Astrocyte of the cerebellum (primary cell): ENCODE results near the gene GDF15.
"Not testable (repeated sequence)": the region's sequence is repeated elsewhere in the genome, so short reads cannot be mapped to it uniquely, and the experiment has no call there.

Experiments used
- DNase-seq: peaks from one replicate; pipeline ENCODE4 v3.0.0-alpha.2; 2011; ENCODE audit warnings: low read depth
- H3K4me3 ChIP-seq: 2 replicates; pipeline ENCODE4 v1.5.1; 2011; ENCODE audit warnings: mild to moderate bottlenecking, low read depth, low read length, moderate library complexity
- in situ Hi-C: cut with HindIII; loops from 2 replicates; pipeline ENCODE4 v1.10.0; 2017; ENCODE audit warnings: low sequenced_read_pairs
- TF ChIP-seq, protein P1 (sequence below): IDR thresholded peaks from 2 replicates; pipeline ENCODE4 v1.5.1; 2012; ENCODE audit warnings: low read length, low read depth, moderate library complexity, mild to moderate bottlenecking; ENCODE audit errors: missing control alignments

The GDF15 gene

DNA sequence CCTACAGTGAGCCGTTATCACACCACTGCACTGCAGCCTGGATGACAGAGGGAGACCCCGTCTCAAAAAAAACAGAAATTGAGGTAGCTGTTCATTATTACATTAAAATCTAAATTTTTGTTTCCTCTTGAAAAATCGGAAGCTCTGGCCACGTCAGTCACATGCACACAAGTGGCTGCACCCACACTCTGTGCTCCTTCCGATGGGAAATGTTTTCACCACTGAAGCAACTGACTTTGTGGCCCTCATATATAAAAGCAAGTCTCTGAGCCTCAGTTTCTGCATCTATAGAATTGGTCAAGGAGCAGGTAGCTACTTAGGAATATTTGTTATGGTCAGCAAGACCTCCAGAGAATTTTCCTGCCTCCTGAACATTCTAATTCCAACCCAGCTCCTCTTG lies 7.0 kb downstream of the GDF15 start:
- H3K4me3 ChIP-seq, result no peak overlapping the region
- in situ Hi-C loops, result no loop called here
- no peak for DNase-seq
- TF ChIP-seq, protein P1, sequence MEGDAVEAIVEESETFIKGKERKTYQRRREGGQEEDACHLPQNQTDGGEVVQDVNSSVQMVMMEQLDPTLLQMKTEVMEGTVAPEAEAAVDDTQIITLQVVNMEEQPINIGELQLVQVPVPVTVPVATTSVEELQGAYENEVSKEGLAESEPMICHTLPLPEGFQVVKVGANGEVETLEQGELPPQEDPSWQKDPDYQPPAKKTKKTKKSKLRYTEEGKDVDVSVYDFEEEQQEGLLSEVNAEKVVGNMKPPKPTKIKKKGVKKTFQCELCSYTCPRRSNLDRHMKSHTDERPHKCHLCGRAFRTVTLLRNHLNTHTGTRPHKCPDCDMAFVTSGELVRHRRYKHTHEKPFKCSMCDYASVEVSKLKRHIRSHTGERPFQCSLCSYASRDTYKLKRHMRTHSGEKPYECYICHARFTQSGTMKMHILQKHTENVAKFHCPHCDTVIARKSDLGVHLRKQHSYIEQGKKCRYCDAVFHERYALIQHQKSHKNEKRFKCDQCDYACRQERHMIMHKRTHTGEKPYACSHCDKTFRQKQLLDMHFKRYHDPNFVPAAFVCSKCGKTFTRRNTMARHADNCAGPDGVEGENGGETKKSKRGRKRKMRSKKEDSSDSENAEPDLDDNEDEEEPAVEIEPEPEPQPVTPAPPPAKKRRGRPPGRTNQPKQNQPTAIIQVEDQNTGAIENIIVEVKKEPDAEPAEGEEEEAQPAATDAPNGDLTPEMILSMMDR, result no peak

DNA sequence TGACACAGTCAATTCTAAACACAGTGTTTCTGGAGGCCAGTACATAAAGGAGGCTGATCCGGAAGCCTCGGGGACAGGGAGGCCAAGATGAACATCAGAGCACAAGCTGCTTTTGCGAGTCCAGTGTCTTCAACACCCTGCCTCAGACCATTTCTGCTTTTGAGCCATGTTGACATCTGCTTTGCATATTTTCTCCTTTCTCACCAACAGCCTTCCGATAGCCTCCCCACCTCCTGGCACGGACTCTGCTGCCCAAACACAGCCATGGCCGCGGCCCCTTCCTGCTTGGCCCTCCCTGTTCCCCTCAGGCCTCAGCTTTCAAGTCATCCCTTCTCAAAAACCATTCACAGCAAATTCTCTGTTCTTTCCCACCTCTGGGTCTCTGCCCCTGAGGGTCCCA lies 7.9 kb downstream of the GDF15 start:
- TF ChIP-seq, protein P1, result no peak
- no peak overlapping the region for H3K4me3 ChIP-seq
- DNase-seq, result no peak
- in situ Hi-C loops, result no loop called here

DNA sequence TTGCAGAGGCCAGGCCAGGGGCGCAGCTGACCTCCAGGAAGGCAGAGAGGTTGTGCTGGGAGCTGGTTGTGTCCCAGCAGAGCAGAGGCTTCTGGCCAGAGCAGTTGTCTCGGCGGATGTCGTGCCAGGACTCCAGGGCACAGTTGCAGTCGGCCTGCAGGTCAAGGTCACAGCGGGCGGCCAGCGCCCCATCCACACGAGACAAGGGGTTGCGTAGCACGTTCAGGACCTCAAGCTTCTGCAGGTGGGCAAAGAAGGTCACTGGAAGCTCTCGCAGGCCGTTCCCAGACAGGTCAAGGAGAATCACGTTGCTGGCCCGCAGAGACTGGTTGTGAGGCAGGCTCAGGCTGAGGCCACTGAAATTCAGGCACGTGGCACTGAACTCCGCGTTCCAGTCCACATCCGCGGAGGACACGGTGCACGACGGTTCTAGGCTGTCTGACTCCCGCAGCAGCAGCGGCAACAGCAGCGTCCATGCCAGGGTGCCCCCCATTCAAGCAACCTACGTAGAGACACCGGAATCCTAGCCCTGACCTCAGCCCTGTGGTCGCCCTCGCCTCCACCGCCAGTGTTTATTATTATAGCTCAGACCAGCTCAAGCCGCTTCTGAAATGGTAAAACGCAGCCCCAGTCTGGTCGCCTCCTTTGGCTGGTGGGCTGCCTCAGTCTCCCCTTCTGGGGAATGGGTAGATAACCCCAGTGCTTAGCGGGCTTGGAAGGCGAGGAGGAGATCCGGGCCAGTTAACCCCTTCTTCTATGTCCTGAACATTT lies 10.7 kb downstream of the GDF15 start:
- TF ChIP-seq, protein P1, result no peak
- in situ Hi-C loops, result no loop called here
- H3K4me3 ChIP-seq, result no peak overlapping the region
- DNase-seq, result no peak

DNA sequence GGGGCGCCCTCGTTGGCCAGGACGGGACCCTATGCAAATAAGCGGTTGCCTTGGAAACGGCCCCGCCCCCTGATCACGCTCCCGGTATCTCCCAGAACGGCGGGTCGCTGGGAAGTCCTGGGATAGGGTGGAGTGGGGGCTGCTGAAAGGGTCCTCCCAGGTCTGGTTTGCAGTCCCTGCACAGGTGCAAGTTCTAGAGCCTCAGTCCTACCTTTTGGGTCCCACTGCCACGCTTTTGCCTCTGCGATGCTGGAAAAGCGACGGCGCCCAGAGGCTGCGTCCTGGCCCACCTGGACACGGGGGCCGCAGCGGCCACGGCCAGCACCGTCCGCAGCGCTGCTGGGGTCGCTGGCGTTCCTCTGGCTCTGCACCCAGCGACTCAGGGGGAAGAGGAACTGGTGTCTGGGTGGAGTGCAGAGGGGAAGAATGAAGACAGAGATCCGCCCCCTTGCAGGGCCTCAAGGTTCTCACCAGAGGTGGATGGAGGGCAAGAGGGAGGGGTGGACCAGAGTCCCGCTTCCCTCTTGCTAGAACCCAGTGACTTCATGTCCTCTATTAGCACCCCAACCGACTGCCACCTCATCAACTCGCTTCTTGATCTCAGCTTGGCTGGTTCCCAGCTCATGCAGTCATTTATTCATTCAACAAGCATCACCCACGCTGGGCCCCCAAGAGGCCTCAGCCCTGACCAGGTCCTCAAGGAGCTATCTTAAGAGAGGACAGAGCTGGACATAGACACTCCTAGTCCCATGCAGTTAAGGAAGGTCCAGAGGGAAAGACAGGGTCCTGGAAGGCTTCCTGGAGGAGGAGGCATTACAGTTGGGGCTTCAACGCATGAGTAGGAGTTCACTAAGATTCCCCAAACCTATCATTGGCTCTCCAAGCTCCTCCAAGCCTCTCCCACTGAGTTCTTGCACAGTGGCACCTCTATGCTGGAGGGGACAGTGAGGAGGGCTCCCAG lies 11.6 kb downstream of the GDF15 start, which contains the start of gene LRRC25:
Gene LRRC25, minus strand, starts transcription at position 381 of the 961 bp plus-strand sequence. CDS start 659 bp downstream, outside the sequence.
- TF ChIP-seq, protein P1, result no peak
- in situ Hi-C loops, result no loop called here
- DNase-seq, result no peak
- H3K4me3 ChIP-seq, result no peak within 1 kb of the TSS

DNA sequence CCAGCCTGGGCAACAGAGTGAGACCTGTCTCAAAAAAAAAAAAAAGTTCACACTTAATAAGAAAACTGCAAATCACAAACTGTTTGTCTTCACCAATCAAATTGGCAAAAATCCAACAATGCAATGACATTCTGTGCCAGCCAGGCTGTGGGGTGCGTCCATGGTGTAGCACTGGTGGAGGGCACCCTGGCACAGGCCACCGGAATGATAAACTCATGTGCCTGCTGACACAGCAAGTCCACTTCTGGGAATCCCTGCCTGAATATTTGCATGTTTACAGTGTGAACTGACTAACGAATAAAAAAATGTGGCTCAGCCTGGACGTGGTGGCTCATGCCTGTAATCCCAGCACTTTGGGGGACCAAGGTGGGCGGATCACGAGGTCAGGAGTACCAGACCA lies 13.1 kb downstream of the GDF15 start:
- H3K4me3 ChIP-seq, result no peak overlapping the region
- DNase-seq, result no peak
- in situ Hi-C loops, result no loop called here
- TF ChIP-seq, protein P1, result no peak

DNA sequence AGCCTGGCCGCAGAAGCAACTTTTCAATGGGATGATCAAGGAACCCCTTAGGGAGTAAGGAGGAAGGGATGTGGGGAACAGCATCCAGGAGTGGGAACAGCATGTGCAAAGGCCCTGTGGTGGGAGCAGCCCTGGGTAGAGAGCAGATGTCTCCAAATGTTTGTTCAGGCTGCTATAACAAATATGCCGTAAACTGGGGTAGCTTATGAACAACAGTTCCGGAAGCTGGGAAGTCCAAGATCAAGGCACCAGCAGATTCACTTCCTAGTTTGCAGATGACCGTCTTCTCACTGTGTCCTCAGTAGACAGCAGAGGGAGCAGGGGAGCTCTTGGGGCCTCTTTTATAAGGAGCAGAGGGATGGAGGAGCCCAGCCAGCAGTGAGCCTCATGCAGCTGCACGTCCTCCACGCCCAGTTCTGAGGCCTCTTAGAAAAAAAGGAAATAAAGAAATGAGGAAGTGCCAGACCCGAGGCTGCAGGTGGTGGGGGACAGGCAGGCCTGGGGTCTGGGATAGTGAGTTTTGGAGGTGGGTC lies 15.7 kb downstream of the GDF15 start:
- DNase-seq, result no peak
- TF ChIP-seq, protein P1, result peak; percentile 52
- in situ Hi-C loops, result no loop called here
- H3K4me3 ChIP-seq, result no peak overlapping the region

DNA sequence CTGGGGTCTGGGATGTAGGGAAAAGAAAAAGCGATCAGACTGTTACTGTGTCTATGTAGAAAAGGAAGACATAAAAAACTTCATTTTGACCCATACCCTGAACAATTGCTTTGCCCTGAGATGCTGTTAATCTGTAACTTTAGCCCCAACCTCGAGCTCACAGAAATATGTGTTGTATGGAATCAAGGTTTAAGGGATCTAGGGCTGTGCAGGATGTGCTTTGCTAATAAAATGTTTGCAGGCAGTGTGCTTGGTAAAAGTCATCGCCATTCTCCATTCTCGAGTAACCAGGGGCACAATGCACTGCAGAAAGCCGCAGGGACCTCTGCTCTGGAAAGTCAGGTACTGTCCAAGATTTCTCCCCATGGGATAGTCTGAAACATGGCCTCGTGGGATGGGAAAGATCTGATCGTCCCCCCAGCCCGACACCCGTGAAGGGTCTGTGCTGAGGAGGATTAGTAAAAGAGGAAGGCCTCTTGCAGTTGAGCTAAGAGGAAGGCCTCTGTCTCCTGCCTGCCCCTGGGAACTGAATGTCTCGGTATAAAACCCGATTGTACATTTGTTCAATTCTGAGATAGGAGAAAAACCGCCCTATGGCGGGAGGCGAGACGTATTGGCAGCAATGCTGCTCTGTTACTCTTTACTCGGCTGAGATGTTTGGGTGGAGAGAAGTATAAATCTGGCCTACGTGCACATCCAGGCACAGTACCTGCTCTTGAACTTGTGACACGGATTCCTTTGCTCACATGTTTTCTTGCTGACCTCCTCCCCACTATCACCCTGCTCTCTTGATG lies 16.7 kb downstream of the GDF15 start:
- H3K4me3 ChIP-seq, in situ Hi-C loops, DNase-seq: not testable (repeated sequence)

DNA sequence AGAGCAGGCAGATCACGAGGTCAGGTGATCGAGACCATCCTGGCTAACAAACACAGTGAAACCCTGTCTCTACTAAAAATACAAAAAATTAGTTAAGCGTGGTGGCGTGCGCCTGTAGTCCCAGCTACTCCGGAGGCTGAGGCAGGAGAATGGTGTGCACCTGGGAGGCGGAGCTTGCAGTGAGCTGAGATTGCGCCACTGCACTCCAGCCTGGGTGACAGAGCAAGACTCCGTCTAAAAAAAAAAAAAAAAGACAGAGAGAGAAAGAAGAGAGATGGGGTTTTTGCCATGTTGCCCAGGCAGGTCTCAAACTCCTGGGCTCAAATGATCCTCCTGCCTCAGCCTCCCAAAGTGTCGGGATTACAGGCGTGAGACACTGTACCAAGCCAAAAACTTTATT lies 19.8 kb downstream of the GDF15 start:
- in situ Hi-C loops, H3K4me3 ChIP-seq, DNase-seq: not testable (repeated sequence)
